ENCODE data around the gene EPOP.
A peak's percentile ranks its signal among the peaks of the same experiment; 100 is the strongest.

EPOP gene

DNA sequence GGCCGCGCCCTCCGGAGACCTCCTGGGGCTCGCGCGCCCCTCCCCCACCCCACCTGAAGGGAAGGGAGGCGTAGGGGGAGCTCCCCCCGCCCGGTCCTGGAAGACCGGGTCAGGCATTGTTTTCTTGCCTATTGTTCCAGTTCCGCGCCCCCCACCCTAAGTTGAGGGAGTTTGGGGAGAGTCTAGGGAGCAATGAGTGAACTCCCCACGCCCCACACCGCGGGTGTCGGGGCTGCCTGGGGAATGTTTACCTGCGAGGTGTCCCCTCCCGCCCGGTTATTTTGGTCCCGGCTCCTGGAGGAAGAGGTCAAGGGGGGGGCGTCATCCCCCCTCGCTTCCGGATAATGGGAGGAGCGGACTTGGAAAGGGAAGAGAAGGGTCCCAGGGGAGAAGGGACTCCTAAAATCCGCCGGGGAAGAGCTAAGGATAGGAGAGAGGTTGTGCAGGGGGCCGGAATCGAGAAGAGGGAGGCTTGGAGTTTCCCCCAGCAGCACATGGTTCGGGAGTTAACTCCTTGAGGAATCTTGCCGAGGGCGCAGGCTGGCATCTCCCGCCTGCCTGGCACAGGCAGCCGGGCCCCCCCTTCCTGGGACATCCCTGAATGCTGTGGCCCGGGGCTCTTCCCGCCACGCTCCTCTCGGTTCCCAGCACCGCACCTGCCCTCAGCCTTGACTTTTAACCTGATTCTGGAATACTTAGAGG is 31.2 kb upstream of the EPOP start:
- peak in 1 of 2 experiments; percentile 35 for DNase-seq

DNA sequence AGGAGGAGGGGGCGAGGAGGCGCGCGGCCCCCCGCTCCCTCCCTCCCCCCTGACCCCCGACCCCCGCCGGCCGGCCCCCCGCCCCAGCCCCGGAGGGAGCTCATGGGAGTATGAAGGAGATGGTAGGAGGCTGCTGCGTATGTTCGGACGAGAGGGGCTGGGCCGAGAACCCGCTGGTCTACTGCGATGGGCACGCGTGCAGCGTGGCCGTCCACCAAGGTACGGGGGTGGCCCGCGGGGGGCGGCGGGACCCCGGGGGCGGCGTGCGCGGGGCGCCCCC is 30.7 kb upstream of the EPOP start:
- DNase-seq = no peak

DNA sequence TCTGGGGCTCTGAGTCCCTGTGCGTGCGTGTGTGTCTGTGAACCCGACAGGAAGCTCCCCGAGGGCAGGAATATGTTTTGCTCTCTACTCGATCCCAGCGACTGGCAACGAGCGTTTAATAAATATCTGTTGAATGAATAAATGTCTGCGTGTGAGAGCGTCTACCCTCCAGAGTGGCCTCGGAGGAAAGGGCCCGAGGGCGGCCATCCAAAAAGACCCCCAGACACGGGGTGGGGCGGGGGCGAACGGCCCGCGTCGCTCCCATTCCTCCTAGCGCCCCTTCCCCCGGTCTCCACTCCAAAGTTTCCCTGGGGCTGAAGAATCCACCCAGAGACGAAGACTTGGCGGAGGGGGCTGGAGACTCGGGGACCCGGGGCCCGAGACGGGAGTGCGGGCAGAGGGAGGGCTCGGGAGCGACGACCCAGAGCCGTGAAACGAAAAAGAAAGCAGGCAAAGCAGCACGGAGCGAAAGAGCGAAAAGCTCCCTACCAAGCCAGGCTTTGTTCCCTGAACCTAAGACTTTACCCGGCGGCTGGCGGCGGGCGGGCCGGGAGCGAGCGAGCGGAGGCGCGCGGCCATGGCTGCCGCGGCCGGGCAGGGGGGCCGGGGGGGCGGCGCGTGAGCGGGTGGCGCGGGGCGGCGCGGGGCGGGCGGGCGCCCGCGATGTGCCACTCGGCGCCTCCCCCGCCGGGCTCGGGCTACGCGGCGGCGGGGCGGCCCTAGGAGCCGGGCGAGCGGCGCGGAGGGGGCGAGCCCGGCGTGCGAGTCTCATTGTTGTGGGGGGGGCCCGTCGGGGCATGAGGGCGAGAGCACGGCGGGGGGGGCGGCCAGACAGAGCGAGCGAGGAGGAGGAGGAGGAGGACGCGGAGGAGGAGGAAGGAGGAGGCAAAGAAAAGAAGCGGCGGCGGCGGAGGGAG is 30.1 kb upstream of the EPOP start, which contains the start of gene MLLT6:
MLLT6 (plus strand) TSS at position 668 of the 917 bp plus-strand sequence. CDS start 360 bp downstream, outside the sequence.
- peak; percentile 84 to 90 for DNase-seq

DNA sequence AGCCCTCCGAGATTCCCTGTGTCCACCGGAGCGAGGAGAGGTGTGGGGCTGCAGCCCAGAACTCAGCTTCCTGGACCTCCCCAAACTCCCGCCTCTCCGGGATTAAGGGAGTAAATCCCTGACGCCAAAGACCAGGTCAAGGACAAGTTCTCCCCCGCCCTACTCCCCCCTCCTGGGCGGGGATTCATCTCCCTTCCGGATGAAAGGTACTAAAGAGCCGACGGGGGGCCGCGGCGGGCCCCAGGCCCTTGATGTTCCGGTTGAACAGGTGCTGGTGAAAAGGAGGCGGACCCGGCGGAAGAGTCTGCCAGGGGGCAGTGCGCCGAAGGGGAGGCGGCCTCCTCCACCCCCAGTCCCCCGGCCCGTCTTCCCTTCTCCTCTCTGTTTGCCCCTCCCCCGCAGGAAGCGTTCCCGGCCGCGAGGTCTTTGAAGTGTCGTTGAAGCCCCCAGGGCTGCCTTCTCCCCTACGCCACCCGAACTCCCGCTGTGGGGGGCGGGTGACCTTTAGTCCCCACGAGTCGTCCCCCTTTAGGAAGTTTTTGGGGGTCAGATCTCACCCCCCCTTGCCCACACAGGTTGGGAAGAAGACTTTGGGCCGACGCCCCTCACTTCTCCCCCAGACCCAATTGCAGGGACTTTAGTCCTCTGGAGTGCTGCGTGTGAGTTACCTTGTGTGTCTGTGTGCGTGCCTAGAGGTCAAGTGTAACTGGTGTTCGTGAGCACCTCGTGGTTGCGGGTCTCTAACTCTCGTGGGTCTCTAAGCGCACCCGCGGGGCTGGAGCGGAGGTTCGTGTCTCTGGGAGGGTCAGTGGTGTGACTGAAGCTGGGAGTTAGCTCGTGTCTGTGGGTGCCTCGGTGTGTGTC is 29.2 kb upstream of the EPOP start:
- peak; percentile 79 to 84 for DNase-seq

DNA sequence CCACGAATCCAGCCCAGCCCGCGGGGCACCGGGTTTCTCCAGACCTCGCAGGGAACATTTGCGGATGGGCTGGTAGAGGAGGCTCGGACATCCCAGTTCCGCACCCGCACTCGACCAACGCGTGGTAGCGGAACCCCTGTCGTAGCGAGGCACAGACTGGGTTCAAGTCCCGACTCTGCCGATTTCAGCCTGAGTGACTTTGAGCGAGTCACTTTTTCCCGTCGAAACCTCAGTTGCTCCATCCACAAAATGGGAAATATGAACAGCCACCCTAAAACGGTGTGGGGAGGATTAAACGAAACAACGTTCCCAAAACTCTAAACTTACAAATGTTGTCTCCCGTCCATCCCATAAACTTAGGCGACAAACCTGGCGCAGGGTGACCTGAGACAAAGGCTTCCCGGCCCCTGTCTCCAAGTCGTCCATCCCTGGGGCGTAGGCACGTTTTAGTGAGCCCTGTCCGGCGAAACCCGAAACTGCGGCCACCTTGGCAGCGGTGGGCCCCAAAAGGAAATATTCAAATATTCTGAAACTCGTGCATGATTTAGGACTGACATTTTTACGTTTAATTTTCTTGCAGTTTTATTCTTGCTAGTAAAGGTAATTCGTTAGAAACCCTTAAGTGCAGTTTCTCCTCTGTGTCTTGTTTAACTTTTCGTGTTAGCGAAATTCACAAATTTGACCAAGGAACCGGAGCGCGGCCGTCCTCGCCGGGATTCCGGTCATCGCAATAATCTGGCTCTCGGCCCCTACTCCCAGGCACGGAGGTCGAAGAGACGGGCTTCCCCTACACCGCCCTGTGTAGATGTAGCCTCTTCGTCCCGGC is 28.4 kb upstream of the EPOP start:
- DNase-seq = peak; percentile 32 to 39

DNA sequence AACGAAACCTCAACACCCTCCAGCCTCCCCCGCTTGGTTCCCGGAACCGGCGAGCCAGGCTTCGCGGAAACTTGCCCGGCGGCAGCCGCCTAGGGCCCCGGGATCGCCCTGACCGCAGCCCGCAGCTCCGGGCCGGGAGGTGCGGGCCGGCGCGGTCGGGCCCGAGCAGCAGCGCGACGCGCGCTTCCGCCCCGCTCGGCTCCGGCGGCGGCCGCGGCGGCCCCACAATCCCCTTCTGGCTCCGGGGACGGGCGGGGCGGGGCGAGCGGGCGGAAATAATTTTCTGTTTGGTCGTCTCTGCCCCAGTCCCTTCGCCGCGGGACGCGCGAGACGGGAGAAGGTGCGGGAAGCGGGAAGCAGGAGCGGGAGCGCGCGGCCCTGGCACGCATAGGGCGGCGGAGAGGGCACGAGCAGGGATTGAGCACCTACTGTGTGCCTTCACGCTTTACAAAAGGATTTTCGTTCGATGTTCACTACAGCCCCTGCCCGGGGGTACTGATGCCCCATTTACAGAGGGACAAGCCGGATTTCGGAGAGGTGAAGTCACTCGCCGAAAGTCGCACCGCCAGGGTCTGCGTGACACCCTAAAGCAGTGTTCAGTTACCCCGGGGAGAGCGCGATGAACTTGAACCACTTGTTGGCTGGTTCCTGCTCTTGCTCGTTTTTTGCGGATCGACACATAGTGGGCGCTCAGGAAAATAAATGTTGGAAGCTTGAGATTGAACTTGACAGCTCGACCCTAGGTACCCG is 27.6 kb upstream of the EPOP start:
- DNase-seq = peak; percentile 73 to 75

DNA sequence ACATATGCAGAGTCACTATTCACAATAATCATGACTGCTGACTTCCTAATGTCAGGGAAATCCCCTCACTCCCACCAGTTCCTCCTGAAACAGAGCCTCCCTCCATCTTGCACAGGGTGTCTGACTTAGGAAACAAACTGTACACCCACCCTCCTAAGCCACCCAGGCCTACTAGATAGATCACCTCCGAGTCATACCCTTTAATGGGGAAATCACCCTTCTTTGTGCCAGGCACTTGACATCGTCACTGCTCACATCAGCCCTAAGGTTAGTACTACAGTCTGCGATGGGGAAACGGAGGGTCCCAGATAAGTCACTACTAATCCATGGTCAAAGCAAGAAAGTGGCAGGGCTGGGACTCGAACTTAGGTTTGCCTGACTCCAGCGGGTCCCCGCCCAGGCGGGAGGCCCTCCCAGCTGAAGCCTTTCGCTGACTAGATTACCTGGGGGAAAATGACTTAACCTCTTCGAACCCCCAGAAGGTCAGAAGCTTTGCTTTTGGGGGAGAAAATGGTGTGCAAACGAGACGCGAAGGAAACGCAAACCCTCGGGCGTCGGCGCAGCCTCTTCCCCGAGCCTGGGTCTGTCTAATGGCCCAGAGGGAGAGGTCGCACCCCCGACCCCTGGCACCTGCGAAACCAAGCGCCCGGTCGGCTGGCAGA is 26.9 kb upstream of the EPOP start:
- peak; percentile 71 to 76 for DNase-seq

DNA sequence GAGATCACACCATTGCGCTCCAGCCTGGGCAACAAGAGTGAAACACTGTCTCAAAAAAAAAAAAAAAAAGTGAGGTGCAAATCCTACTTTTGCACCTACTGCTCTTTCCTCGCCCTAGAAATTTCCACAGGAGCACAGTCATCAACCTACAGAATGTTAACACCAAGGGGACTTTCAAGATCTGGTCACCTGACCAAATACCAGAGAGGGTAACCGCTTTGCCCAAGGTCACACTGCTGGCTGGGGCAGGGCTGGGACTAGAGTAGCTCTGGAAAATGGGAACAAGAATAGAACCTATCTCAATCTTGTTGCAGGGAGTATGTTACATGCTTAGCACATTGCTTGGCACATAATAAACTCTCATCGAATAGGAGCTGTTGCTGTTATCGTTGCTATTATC is 24.0 kb upstream of the EPOP start:
- no peak for DNase-seq

DNA sequence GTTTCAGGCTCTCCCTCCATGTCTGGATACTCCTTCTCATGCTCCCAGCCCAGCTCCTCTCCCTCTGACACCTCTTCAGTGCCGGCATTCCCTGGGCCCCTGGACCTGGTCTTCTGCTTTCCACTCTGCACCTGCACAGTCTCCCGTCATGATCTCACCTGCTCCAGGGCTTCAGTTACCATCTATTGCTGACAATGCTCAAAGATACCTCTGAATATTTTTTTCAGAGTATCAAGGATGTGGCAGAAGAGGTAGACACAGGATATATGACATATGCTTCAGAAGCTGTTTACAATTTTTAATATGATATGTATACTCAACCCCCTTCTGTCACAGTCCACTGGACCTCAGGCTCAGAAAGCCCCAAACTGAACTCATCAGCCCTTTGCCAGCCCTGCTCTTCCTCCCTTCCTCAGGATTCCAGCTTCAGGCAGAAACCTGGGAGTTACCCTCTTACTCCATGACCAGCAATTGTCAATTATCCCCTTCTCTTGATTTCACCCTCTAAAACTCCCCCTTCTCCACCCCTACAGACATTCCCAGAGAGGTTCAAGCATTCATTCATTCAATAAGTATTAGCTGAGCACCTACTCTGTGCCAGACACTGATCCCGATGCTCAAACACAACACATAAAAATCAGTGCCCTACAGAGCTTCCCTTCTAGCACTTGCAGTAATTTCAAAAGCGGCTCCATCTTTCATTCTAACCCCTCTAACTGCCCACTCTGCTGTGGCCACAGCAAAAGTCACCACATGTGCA is 22.5 kb upstream of the EPOP start:
- no peak for DNase-seq

DNA sequence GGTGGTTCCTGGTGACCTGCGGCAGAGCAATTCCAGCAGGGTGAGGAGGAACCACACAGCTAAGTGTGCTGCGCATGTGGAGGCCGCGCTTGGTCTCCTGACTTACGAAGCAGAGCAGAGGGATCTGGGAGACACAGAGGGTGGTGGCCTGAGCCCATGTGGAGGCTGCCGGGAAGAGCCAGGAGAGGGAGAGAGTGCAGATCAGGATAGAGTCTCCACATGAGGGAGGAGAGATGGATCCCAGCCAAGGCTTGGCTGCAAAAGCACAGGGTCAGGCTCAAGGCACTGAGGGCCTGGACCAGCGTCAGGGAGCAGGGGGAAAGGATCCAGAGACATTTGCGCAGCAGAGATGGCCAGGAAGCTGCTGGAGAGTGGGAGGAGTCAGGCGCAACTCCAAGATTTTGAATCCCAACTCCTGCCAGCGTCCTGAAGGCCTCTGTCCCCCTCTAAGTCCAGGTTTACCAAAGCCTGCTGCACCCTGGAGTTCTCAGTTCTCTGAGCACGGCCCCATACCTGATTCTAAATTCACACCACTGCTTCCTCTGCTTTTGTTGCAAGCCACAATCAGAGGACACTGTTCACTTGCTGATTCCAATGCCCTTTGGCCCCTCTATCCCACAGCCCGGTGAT is 19.1 kb upstream of the EPOP start:
- DNase-seq = no peak

DNA sequence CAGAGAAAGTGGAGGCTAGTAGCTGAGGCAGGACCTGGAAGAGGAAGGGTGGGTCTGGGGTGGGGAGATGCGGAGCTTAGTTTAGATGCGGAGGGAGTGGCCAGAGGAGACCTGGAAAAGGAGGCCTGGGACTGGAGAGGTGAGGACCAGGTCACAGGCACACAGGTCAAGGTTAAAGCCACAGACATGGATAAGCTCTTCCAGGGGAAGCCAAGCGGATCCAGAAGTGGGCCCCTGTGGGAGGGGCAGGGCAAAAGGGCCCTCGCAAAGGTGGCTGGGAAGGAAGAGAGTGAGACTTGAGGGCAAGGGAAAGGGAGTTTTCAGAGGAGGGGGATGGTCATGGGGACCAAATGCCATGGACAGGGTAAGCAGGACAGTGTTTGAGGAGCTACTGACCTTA is 16.4 kb upstream of the EPOP start:
- DNase-seq = no peak

DNA sequence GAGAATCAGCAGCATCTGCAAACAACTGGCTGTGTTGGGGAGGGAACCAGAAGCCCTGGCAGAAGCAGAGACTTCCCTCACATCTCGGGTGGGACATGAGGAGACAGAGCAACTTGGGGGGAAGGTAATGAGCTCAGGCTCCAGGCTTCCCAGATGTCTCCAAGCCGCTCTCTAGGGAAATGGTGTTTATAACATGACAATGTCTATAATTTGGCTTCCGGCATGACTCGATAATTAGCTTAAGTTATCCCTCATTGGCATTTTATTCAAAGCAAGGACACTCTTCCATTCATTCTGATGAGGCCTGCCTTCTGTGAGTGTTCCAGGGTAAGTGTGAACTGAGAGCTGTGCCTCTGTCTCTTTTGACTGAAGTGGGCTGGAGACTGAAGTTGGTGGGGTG is 15.6 kb upstream of the EPOP start:
- no peak for DNase-seq

DNA sequence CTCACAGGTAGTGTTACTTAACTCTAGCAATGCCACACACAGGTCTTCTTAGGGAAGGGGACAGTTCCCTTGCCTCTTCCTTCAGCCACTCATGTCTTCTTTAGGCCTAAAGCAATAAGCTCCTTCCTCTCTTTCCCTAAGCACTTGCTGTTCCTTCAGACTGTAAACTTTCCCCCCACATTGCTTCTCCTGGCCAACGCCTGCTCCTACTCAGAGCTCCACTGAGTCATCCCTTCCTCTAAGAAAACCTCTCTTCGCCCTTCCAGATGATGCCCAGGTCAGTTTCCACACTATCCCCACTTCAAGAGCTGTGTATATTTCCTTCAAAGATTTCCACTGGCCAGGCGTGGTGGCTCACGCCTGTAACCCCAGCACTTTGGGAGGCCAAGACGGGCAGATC is 12.5 kb upstream of the EPOP start:
- no peak for DNase-seq

DNA sequence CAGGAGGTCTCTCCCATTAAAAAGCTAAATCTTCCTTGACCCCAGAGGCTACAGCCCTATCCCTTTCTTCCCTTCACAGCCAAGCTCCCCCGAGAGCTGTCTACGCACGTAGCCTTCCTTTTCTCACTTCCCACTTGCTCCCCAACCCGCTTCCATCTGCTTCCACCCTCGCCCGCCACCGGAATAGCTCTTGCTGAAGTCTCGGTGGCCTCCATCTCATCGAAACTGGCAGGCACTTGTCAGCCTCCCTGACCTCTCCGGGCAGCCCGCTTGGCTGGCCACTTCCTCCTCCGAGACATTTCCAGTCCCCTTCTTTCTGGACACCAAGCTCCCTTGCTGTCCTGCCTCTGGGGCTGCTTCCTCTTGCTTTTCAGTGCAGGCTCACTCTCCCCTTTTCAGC is 10.7 kb upstream of the EPOP start:
- DNase-seq = no peak

DNA sequence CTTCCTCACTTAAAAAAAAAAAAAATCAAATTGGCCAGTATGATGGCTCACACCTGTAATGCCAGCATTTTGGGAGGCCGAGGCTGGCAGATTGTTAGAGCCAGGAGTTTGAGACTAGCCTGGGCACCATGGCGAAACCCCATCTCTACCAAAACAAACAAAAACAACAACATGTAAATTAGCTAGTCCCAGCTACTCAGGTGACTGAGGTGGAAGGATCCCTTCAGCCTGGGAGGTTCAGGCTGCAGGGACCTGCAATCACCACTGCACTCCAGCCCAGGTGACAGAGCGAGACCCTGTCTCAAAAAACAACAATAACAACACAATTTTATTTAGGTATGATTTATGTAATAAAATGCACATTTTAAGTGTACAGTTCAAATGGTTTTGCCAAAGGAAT is 6.3 kb upstream of the EPOP start:
- no peak for DNase-seq

DNA sequence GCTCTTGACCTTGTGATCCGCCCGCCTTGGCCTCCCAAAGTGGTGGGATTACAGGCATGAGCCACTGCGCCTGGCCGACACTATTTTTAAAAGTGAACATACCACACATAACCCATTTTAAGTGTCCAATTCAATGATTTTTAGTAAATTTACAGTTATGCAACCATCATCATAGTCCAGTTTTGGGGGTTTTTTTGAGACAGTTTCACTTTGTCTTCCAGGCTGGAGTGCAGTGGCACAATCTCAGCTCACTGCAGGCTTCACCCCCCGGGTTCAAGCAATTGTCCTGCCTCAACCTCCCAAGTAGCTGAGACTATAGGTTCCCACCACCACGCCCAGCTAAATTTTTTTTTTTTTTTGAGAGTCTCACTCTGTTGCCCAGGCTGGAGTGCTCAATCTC is 3.1 kb upstream of the EPOP start:
- no peak for DNase-seq

DNA sequence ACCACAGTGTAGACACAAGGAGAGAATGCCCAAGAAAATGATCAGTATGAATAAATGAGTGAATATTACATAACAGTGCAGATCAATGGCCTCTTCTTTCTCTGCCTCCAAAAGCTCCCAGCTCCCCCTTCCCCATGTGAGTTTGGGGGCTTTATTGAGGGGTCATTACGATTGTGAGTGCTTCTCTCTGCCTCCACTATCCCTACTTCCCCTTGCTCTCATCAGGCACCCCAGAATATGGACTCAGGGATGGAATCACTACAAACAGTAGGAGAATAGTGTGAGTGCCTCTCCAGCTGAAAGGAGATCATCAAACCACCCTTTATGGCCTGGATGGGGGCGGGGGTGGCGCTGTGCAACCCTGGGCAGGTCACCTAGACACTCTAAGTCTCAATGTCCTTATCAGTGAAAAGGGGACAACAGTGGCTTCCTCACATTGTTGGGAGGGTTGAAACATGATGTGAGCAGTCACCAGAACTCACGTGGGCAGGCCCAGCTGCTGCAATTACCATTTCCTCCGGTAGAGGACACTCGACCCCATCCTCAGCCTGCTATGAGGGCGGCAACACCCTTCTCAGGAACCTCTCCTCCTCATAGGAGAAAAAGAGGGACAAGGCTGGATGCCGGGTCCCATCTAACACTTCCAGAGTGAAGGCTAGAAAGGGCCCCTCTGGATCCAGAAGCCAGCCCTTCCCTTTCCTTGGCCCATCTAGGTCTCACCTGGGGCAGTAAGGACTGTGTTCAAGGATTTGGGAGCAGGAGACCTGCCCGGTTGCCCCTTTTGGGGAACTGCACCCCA is 2.1 kb upstream of the EPOP start:
- peak; percentile 79 to 83 for DNase-seq

DNA sequence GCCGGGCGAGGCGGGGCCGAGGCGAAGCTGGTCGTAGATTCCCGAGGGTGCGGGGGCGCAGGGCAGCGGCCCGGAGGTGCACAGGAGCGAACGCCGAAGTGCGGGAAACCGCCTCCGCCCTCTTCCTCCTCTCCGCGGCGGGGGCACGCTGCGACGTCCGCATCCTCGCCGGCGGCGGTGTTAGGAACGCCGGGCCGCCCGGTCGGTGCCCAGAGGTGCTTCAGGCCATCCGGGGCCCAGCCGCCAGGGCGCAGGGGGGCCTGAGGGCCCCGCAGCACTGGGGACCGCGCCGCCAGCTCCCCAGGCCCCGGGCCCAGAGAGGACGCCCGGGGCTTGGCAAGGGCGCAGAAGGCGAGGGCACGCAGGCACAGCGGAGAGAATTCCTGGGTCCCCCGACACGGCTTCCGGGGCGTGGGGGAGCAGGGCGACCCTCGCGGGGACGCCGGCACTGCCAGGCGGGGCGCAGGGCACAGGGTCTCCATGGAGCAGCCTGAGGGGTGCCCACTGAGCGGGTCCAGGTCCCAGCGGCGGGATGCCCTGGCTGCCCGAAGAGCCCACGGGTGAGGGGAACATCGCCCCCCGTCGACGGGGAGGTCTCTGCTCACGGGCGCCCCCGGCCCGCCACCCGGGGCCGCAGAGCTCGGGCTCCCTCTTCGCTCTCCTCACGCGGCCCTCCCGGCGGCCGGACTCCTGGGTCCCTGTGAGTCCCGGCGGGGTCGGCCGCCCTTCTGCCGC is 576 bp downstream of the EPOP start:
- peak in 1 of 2 experiments; percentile 21 for DNase-seq
